A673 (cell line): Measurements from ENCODE around the gene AVPR2. TPM values are rescaled to one million over a fixed set of nuclear protein-coding genes. Genes with fewer than 3 reads are reported as not detected.

ENCODE experiments used
- BruUV-seq: library from RNA; stranded (reverse); fragments of 400-500 nt; replicated peaks from 2 replicates; lab custom pipeline; 2021; lab: Mats Ljungman, UMichigan
- CTCF ChIA-PET: fragments of 300-600 bp; sonication (Branson Sonifier 250); formaldehyde crosslinking; loops from one replicate; lab custom pipeline; 2022; ENCODE audit warnings: antibody characterized with exemption; lab: Charles Lee
- POLR2A ChIA-PET: fragments of 300-600 bp; sonication (Branson Sonifier 250); formaldehyde crosslinking; loops from one replicate; lab custom pipeline; 2022; ENCODE audit warnings: antibody characterized with exemption; ENCODE audit not compliant: low non-redundant PET; lab: Charles Lee
- DNase-seq: peaks from one replicate; pipeline ENCODE4 v3.0.0-alpha.2; 2015; ENCODE audit warnings: low spot score
- H3K27ac ChIP-seq: fragments of 200-600 bp; sonication (generic); 2 replicates; pipeline ENCODE4 v1.5.1; 2016; ENCODE audit warnings: mixed run types, low read depth, mild to moderate bottlenecking, mixed read lengths, antibody characterized with exemption, low read length; ENCODE audit not compliant: poor library complexity, severe bottlenecking
- H3K27me3 ChIP-seq: fragments of 200-600 bp; sonication (generic); replicated peaks from 2 replicates; pipeline ENCODE4 v1.6.1; 2017; ENCODE audit warnings: mixed run types, low read depth, mild to moderate bottlenecking, mixed read lengths, antibody characterized with exemption, low read length; ENCODE audit not compliant: insufficient read depth, poor library complexity
- H3K36me3 ChIP-seq: fragments of 200-600 bp; sonication (generic); 2 replicates; pipeline ENCODE4 v1.6.1; 2016; ENCODE audit warnings: mixed run types, mild to moderate bottlenecking, mixed read lengths, antibody characterized with exemption, low read length; ENCODE audit not compliant: insufficient read depth, poor library complexity, severe bottlenecking
- H3K4me1 ChIP-seq: fragments of 200-600 bp; sonication (generic); 2 replicates; pipeline ENCODE4 v1.6.1; 2017; ENCODE audit warnings: mixed run types, mild to moderate bottlenecking, mixed read lengths, antibody characterized with exemption, low read length; ENCODE audit not compliant: insufficient read depth, poor library complexity, severe bottlenecking
- H3K4me3 ChIP-seq: fragments of 200-600 bp; sonication (generic); 2 replicates; pipeline ENCODE4 v1.5.1; 2016; ENCODE audit warnings: low read depth, mixed run types, mild to moderate bottlenecking, mixed read lengths, low read length; ENCODE audit not compliant: poor library complexity, severe bottlenecking
- H3K9me3 ChIP-seq: fragments of 200-600 bp; sonication (generic); 2 replicates; pipeline ENCODE4 v1.6.1; 2016; ENCODE audit warnings: mixed run types, low read depth, mild to moderate bottlenecking, mixed read lengths, antibody characterized with exemption, low read length; ENCODE audit not compliant: poor library complexity, severe bottlenecking
- EZH2 ChIP-seq: fragments of 200-600 bp; sonication (generic); IDR thresholded peaks from 2 replicates; pipeline ENCODE4 v1.6.1; 2017; ENCODE audit warnings: borderline replicate concordance, low read depth, mild to moderate bottlenecking, mixed read lengths, antibody characterized with exemption, low read length; ENCODE audit not compliant: poor library complexity, severe bottlenecking
- intact Hi-C: fragments of 100-400 bp; cut with micrococcal nuclease; formaldehyde crosslinking; loops from one replicate; pipeline ENCODE4 v1.10.0; 2022; ENCODE audit not compliant: unreplicated experiment
- total RNA-seq: library from RNA; stranded (reverse); gene quantifications from 2 replicates; pipeline ENCODE4 v1.2.3, GENCODE V29; 2021
- TF ChIP-seq, protein P1 (sequence below): fragments of 300-800, 200-600 bp; sonication (generic); conservative IDR thresholded peaks from 2 replicates; pipeline ENCODE4 v1.5.1; 2017; ENCODE audit warnings: low read depth, mild to moderate bottlenecking, antibody characterized with exemption, low read length, moderate library complexity, mixed read lengths

AVPR2 gene
- total RNA-seq, 1 experiment from 2014 or later, result not detected

DNA sequence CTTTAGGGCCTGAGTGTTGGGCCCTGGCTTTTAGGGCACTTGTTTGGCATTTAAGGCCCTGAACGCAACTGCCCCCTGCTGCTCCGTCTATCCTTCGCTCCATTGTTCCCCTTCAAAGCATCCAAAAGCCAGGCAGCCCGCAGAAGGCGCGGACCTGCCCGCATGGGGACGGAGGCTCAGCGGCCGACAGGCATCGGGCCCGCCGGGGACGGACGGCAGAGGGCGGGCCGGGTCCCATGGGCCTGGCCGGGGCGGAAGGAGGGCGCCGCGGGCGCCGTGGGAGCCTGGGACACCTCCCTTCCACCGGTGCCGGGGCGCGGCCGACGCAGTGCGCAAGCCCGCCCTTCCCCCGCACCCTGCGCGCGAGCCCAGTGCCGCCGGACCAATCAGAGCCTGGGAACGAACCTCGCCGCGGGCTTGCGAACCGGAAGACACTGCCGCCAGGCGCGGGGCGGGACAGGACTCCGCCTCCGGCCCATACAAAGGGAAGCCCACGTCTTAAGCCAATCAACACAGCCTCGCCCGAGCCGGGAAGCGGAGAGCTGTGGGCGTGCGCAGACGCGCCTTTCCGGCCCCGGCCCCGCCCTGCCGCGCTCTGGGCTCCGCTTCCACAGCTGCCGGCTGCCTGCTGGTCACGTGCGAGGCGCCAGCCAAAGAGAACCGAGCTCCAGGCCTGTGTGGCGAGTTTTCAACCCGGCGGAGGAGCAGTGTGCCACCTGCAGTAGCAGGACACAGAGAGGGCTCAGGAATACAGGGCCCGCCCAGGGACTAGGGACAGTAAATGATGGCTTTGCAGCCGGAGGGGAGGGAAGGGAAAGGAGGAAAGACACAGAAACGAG, 23.7 kb downstream of the AVPR2 start:
- BruUV-seq, result no TSS peak
- Histone ChIP-seq H3K27ac (peak overlapping the region; percentile 94), H3K4me3 (peak overlapping the region; percentile 58), H3K36me3 (no peaks in the 10 kb centered on the region), H3K27me3 (no peaks in the 10 kb centered on the region), H3K4me1 (peaks cover 20% of the 10 kb centered on the region), H3K9me3 (no peaks in the 10 kb centered on the region)
- ChIA-PET CTCF (interaction anchor here (1.0 to 1.5 kb wide), 2 partner anchors 19 to 446 kb away, joined by 3 to 8 read pairs; no protein-coding TSS in a partner anchor), POLR2A (interaction anchor here (0.5 kb wide), 1 partner anchor 171 kb away, joined by 3 read pairs; no protein-coding TSS in a partner anchor)
- intact Hi-C loops, result loop anchor here (1.0 kb wide), 1 partner anchor 43 kb away; the partner anchor contains the start of gene HCFC1
- DNase-seq, result peak; percentile 99
- TF ChIP-seq EZH2, result no peak
- TF ChIP-seq, protein P1, sequence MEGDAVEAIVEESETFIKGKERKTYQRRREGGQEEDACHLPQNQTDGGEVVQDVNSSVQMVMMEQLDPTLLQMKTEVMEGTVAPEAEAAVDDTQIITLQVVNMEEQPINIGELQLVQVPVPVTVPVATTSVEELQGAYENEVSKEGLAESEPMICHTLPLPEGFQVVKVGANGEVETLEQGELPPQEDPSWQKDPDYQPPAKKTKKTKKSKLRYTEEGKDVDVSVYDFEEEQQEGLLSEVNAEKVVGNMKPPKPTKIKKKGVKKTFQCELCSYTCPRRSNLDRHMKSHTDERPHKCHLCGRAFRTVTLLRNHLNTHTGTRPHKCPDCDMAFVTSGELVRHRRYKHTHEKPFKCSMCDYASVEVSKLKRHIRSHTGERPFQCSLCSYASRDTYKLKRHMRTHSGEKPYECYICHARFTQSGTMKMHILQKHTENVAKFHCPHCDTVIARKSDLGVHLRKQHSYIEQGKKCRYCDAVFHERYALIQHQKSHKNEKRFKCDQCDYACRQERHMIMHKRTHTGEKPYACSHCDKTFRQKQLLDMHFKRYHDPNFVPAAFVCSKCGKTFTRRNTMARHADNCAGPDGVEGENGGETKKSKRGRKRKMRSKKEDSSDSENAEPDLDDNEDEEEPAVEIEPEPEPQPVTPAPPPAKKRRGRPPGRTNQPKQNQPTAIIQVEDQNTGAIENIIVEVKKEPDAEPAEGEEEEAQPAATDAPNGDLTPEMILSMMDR, result no peak

DNA sequence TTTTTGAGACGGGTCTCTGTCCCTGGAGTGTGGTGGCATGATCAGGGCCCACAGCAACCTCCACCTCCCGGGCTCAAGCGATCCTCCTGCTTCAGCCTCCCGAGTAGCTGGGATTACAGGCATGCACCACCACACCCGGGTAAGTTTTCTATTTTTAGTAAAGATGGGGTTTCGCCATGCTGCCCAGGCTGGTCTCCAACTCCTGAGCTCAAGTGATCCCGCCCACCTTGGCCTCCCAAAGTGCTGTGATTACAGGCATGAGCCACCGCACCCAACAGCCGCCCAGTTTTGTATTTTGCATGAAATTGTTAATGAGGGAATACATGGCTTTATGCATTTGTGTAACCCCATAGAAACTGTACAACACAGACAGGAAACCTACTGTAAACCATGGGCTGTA, 24.4 kb downstream of the AVPR2 start:
- ChIA-PET CTCF (interaction anchor here (1.5 kb wide), 1 partner anchor 18 kb away, joined by 8 read pairs; no protein-coding TSS in a partner anchor), POLR2A (interaction anchor here (0.5 to 0.6 kb wide), 2 partner anchors 170 to 442 kb away, joined by 3 to 13 read pairs; no protein-coding TSS in a partner anchor)
- intact Hi-C loops, result loop anchor here (1.0 kb wide), 1 partner anchor 42 kb away; the partner anchor contains the start of gene HCFC1
- Histone ChIP-seq H3K36me3 (no peaks in the 10 kb centered on the region), H3K27ac (peak overlapping the region; percentile 44), H3K9me3 (no peaks in the 10 kb centered on the region), H3K27me3 (no peaks in the 10 kb centered on the region), H3K4me1 (peaks cover 20% of the 10 kb centered on the region), H3K4me3 (peak overlapping the region; percentile 27)
- peak; percentile 29 for DNase-seq
- TF ChIP-seq, protein P1, result no peak
- no TSS peak for BruUV-seq

DNA sequence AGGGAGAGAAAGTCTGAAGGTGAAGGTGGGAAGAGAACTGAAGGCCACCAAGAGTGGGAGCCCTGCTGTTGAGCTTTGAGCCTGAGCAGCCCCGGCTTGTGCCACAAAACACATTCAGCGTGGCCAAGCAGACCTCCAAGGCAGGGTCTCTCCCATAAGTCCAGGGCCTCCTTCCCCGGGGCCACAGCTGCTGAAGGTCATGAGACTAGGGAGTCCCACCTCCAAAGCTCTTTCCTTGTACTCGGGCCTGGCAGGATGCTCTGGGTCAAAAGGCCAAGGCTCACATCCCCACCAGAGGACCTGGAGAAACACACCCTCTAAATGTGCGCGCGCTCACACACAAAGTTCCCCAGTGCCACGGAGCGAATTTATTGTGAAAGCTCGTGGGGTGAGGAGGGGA, 25.1 kb downstream of the AVPR2 start:
- no peak for DNase-seq
- Histone ChIP-seq H3K27me3 (no peaks in the 10 kb centered on the region), H3K4me3 (no peak overlapping the region), H3K4me1 (peaks cover 17% of the 10 kb centered on the region), H3K9me3 (no peaks in the 10 kb centered on the region), H3K36me3 (no peaks in the 10 kb centered on the region), H3K27ac (peak overlapping the region; percentile 44)
- TF ChIP-seq EZH2, result no peak
- TF ChIP-seq, protein P1, result no peak
- no TSS peak for BruUV-seq
- CTCF ChIA-PET, result no interaction called here
- POLR2A ChIA-PET, result no interaction called here
- intact Hi-C loops, result no loop called here
